ENCODE results near the gene ERC2. TPM values are rescaled to one million over a fixed set of nuclear protein-coding genes. Genes with fewer than 3 reads are reported as not detected.
A peak's percentile ranks its signal among the peaks of the same experiment; 100 is the strongest.

ERC2 gene
- total RNA-seq, 1 donor from 2014 or later, result 0.32 TPM

DNA sequence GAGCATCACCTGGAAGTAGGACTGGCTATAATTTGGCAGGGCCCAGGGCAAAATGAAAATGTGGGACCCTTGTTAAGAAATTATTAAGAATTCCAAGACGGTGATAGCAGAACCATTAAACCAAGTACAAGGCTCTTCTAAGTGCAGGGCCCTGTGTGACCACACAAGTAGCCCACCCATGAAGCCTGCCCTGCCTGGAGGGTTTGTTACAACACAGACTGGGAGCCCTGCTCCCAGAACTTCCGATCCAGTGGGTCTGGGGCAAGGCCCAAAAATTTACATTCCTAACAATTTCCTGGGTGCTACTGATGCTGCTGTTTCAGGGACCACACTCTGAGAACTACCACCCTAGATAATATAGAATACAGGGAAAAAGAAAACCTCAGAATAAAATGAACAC is 666.6 kb downstream of the ERC2 start:
- no peak for DNase-seq (ENCODE audit: low read depth)

DNA sequence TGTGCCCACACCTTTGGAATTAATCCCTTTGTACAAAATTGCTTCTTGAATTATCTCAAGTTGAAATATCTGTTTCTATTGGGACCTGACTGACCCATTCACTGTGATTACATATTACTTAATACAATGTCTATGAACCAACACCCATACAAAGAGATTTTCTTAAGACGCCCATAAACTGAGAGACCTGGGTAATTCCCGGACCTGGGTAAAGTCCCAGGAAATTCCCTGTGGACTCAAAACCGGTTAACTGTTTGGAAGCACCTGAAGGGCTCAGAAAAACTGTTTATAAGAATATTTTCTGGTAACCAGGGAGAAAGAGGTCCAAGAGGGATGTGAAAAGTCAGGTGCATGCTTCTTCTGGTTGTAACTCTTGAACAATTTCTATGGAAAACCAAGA is 667.2 kb downstream of the ERC2 start:
- DNase-seq (ENCODE audit: low read depth), result no peak

DNA sequence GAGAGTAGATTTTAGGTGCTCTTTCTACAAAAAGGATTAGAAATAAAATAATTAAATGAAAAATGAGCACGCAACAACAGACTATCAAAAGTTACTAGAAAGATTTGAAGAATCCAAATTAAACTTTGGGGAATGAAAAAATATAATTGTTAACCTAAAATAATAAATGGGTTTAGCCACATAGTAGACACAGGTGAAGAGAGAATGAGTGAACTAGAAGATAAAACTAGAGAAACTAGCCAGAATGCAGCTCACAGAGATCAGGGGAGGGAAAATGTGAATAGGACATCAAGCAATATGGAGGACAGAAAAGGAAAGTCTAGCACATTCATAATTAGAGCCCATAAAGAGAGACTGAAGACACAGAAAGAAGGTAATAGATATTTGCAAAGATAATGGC is 670.5 kb downstream of the ERC2 start:
- DNase-seq (ENCODE audit: low read depth), result no peak

DNA sequence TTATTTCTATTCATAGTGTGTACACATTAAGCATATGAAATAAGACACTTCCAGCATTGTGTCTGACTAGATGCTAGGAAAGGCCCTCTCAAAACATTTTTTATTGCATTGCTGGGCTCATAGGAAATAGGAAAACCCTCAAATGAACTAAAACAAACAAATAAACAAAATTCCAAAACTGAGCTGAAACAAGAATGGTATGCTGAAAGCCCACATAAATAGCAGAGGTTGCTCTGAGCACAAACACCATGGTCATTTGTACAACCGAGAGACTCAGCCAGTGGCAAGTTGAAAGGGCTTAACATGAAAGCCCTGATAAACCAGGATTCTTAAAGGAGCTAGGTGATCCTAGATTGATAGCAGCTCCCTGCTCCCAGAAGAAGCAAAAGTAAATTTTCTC is 671.2 kb downstream of the ERC2 start:
- DNase-seq (ENCODE audit: low read depth), result peak; percentile 2

DNA sequence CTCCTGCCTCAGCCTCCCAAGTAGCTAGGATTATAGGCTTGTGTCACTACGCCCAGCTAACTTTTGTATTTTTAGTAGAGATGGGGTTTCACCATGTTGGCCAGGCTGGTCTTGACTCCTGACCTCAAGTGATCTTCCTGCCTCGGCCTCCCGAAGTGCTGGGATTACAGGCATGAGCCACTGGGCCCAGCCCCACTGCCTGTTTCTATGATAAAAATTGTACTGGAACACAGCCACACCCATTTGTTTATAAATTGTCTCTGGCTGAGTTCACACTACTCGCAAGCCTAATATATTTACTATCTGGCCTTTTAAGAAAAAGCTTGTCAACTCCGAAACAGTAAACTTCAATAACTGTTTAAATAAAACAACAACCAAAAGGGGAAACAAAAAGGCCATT is 671.7 kb downstream of the ERC2 start:
- DNase-seq (ENCODE audit: low read depth), result peak; percentile 6

DNA sequence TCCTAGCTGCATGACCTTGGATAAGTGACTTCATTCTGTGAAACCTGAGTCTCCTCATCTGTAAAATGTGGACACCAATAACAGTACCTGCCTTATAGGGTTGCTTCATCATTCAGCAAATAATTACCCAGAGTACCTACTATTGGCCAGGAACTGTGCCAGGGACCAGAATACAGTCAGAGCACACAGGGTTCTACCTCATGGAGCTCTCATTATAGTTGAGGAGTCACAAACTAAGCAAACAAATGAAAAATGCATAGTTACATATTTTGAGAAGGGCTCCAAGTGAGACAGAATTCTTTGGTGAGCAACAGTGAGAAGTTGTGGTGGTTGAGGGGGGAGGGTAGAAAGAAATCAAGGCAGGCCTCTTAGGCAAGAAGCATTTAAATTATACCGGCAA is 672.5 kb downstream of the ERC2 start:
- DNase-seq (ENCODE audit: low read depth), result no peak

DNA sequence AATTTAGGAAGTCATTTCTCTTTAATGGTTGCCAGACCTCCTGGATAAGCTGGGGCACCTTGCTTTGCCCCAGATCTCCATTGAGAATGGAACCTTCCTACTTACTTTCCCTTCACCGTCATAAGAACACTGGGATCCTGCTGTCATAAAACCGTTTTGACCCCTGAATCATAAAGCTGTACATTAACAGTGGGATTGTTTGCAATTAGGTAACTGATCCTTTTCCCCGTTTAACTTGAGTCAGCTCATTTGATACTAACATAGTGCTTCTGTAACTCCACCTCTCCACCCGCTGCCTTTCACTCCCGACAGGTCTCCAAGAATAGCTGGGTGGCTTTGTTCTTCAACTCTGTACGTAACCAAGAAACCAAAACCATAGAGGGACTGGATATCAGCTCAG is 673.0 kb downstream of the ERC2 start:
- no peak for DNase-seq (ENCODE audit: low read depth)

DNA sequence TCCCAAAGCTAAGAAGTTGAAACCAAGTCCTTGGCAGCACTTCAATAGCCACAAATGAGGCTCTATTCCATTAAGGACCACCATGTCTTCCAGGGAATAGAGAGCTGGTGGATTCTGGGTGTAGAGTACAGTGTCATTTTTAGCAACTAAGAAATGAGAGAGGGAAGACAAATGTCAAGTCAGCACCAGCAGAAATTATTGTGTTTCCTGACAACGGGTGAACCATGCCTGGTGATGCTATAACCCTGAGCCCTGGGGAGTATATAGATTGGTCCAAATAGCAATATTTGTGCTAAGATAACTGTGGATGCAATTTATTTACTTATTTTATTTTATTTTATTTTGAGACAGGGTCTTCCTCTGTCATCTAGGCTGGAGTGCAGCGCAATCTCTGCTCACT is 675.5 kb downstream of the ERC2 start:
- DNase-seq (ENCODE audit: low read depth), result no peak

DNA sequence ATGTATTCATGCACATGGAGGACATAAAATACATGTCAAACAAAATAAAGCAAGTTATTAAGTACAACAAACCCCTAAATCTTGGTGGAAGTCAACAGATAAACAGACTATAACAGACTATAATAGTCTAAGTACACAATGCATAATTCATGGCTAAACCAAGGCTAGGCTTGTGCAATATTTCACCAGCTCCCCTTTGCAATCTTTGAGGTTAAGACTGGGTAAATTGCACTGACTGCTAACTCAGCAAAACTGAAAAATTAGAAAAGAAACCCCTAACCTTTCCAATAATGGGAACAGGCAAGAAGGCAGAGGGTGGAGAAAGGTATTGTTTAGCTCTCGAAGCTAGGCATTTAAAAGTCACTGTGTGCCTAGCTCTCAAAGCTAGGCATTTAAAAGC is 676.3 kb downstream of the ERC2 start:
- no peak for DNase-seq (ENCODE audit: low read depth)

DNA sequence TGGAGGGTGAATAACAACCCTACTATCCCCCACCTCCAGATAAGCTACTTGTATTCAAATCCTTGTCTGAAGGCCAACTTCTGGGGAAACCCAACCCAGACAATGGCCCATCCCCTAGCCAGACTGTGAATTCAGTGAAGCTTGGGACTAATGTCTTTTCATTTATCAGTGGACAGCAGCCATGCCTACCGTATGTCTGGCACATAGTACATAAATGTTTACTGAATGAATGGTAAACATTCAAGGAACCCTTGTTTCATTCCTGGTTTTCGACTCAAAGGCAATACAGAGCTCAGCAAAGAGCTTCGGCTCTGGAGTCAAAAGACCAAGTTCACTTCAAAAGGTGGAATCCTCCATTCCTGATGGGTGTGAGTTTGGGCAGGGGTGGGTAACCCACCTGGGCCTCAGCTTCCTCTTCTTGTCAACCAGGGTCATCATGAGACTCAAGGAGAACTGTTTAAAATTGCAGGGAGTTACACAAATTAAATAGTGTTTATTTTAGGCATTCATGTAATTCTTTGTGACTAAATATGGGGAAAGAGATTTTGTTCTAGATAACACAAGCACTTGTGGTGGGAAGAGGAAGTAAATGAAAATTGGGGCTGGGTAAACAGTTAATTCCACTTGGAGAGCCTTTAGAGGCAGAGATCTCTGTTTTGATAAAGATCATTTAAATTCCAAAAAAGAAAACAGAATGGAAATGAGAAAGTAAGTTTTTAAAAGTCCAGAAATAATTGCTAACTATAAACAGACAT is 677.5 kb downstream of the ERC2 start:
- no peak for DNase-seq (ENCODE audit: low read depth)

DNA sequence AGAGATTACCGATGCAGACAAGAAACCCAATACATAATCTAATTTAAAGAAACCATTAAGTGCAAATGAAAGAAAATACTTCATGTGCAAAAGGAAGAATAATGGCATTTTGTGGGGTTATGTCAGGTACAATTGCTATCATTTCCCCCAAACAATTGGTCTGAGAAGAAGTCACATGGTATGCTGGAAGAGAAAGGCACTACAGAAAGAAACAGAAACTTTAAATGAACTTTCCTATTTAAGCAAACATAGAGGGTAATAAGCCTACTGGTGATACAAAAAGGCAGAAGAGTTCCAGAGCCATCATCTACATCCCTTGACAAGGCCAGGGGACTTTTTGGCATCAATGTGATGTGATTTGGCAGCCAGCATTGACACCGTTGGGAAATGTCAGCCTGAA is 678.8 kb downstream of the ERC2 start:
- no peak for DNase-seq (ENCODE audit: low read depth)

DNA sequence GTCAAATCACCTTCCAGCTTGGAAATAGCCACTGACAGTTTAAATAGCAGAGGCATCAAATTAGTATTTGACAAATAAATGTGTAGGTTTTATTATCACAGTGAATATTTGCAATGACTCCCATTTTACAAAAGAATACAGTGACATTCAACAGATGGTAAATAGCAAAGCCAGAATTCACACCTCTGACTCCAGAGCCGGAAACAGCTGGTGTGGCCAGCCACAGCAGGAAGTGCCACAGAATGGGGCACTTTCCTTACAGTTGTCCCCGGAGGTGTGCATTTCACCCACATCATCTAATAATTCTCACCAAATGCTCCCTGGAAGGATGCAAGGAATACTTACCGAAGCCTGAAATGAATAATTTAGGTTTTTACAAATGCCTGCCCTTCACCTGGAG is 685.5 kb downstream of the ERC2 start:
- DNase-seq (ENCODE audit: low read depth), result no peak

DNA sequence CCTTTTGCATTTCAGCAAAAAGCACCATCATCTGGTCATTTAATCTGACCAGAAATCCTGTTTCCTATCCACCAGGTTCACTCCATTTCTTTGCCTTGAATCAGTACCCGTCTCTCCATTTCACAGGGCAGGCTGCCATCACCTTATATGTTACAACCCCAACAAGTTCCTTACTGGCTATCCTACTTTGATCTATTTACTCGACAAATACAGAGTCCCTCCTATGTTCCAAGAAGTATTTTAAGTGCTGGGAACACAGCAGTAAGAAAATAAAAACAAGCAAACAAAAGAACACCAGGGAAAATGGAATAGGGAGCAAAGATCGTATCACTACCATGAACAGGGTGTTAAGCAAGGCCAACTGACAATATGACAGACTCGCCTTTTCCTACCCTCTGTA is 685.9 kb downstream of the ERC2 start:
- no peak for DNase-seq (ENCODE audit: low read depth)

DNA sequence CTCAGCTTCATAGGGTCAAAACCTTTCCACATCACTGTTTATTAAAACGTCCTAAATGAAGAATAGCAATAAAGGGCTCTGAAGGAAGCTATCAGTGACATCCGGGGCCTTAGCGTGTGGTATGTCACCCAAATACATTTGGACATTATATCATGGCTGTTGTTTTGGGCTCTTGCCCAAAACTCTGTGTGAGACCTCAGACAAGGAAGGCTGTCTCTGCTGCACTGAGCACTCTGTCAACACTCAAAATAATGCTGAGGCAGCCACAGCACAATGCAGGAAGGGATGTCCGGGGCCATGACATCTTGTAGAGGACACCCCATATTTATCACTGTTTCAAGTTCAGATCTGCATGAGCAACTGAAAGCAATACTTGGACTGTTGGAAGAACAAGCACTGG is 687.4 kb downstream of the ERC2 start:
- DNase-seq (ENCODE audit: low read depth), result no peak

DNA sequence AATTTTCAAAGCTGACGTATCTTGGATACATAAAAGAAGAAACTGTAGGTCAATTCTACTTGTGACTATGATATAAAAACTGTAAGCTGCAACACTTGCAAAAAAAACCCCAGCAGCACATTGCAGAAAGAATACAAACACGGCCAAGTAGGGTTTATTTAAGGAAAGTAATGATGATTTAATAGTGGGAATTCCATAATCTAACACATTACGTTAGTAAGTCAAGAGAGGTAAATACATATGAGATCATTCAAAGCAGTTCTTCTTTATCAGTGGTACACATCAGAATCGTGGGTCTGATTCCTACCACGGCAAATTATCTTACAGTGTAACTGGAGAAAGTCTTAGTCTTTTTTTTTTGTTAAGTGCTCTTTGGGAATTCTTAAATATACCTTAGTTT is 688.7 kb downstream of the ERC2 start:
- DNase-seq (ENCODE audit: low read depth), result no peak

DNA sequence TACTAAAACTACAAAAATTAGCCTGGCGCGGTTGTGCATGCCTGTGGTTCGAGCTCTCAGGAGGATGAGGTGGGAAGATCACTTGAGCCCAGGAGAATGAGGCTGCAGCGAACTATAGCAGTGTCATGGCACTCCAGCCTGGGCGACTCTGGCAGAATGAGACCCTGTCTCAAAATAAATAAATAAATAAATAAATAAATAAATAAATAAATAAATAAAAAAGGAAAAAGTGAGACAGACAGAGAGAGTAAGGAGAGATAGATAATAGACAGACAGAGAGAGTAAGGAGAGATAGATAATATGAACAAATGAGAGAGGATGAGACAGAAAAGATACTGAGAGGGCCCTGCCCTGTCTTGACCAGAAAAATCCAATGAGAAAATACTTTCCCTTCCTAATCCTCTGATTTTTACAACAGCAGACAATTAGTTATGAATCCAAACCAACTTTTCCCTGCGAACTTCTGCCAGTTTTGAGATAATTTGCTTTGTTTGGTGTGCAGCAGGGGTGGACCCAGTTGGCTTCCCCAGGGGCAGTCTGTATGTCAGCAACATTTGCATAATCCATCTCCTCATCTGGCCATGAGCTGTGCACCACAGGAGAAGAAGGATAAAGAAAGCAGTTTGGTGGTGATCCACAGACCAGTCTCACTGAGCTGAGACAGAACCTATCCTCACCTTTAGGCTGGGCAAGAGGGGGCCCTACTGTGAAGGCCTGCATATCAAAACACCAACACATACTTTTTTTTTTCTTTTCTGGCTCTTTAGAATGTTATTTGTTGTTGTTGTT is 692.7 kb downstream of the ERC2 start:
- DNase-seq (ENCODE audit: low read depth), result no peak

DNA sequence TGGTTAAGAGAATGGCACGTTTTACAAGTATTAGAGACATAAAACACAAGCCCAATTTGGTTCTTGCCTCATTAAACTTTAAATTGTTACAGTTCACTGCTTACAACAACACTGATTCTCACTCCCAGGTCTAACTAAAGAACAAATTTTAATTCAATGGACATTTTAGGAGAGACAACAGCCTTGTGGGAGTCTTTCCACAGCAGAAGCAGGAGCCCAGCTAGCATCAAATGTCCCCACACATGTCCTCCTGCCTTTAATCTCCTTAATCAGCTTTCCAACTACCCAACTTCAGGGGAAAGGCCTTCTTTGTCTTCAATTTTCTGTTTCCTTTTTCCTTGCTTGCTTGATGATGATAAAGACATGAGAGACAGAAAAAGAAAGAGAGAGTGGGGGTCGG is 693.4 kb downstream of the ERC2 start:
- no peak for DNase-seq (ENCODE audit: low read depth)

DNA sequence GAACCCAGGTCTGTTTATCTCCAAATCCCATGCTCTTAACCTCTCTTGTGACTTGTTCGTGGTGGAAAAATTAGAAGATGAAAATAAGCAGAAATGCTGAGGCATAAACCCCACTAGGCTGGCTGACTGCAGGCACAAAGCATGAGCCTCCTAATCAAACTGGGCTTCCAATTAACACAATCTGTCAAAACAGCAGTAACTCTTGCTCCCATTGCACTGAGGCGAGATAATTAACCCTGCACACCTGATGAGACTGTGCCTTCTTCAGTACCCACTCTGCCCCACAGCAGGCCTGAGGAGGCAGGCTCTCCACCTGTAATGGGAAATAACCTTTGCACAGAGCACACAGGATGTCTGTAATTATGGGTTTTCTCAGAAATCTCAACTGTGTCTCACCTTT is 696.8 kb downstream of the ERC2 start:
- DNase-seq (ENCODE audit: low read depth), result no peak

DNA sequence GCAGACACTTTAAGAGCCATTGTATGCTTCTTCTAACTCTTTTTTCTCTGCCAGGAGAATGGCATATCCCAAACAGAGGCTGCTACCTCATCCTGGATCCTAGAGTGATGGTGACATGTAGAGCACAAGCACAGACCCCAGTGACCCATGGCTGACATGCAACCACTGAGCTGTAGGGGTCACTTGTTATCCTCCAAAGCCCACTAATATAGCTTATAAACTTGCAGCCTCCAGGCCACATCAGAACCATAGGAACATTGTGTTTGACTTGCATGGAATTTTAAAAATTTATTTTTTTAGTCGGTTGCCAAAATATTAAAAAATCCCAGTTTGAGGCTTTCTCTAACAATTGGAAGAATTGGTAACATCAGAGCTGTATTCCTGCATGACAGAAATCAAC is 698.2 kb downstream of the ERC2 start:
- no peak for DNase-seq (ENCODE audit: low read depth)

DNA sequence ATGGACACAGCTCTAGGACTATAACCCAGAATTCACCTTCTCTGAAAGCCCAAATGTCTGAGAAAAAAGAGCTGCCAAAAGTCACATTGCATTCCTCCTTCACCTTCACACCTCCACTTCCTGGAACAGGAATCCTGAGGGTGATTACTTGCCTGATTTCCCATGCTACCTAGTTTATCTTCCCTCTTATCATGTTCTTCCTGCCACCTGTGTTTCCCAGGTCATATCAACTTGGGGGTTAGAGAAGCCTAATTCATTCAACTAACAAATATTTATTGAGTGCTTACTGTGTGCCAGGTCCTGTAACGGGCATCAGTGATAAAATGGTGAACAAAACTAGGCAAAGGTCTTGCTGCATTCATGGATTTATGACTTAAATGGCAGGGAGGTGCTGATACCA is 701.5 kb downstream of the ERC2 start:
- DNase-seq (ENCODE audit: low read depth), result no peak

DNA sequence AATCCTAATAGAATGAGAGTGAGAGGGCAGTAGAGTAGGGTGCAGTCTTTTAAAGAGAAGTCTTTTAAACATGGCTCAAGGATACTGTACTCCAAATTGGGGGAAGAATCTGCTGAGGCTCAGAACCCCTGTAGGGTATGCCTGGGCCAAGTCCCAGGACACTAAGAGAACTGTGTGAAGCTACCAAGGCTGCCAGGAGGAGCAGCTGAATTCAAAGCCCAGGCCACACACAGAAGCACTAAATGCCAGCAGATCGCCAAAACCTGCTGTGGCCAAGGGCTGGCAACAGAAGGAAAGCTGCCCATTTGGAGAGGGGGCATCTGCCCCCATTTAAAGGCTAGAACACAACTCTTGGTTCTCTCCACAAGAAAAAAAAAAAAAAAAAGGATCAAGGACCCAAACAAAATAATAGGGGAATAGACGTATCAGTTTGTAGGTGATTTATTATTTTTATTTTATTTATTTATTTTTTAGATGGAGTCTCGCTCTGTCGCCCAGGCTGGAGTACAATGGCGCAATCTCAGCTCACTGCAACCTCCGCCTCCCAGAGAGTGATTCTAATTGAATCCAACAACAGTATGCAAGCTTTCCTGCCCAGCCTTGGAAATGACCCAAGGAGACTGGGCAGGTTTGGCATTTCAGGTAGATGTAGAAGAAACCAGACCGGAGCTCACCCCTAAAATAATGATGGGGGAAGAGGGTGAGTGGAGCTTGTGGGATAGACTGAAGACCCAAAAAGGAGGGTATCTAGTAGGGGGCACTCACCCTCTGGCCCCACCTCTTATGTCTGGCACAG is 702.2 kb downstream of the ERC2 start:
- peak; percentile 22 for DNase-seq (ENCODE audit: low read depth)

DNA sequence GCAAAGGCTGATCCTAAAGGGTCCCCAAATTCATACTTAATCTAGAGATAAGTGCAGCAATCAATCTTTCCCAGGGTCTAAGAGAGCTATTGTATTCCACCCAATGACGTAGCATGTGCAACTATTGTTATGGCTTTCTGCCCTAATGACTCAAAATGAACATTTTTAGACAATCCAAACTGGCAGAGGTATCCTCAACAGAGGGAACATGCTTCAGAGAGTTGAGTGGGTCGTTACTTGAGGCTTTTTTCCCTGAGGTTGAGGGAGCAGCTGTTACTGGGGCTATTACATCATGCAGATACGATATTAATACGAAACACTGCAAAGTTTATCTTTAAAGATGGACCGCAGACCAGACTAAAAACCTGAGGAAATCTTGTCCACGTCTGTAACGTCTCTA is 702.9 kb downstream of the ERC2 start:
- DNase-seq (ENCODE audit: low read depth), result peak; percentile 21

Data from myocyte (in vitro differentiated cells).